Kidney (tissue), 14 donors: ENCODE measurements around the gene SMC5. TPM values are rescaled to one million over a fixed set of nuclear protein-coding genes. Genes with fewer than 3 reads are reported as not detected.

ENCODE experiments used
- DNase-seq, 5 donors: peaks; one replicate each; pipeline ENCODE4 v3.0.0-alpha.2; 2013 to 2020
- FAIRE-seq: peaks from 2 replicates; lab custom pipeline; 2012; peaks lifted over from hg19 to GRCh38; lab: Jason Lieb, UNC
- H3K27ac ChIP-seq, 2 donors: one replicate each; pipeline ENCODE4 v1.7.0; 2013; ENCODE audit warnings: low read depth in 2 of 2, low read length in 2 of 2, inconsistent platforms in 1 of 2
- H3K27me3 ChIP-seq: one replicate; pipeline ENCODE4 v1.7.1; 2013; ENCODE audit warnings: low read length, inconsistent platforms; ENCODE audit not compliant: control insufficient read depth, insufficient read depth
- H3K36me3 ChIP-seq, 3 donors: one replicate each; pipeline versions ENCODE4 v1.7.0 to v1.7.1; 2013; ENCODE audit warnings: low read length in 3 of 3, control low read depth in 1 of 3, inconsistent platforms in 1 of 3; ENCODE audit not compliant: insufficient read depth in 3 of 3, control insufficient read depth in 2 of 3
- H3K4me1 ChIP-seq, 3 donors: one replicate each; pipeline versions ENCODE4 v1.7.0 to v1.7.1; 2013; ENCODE audit warnings: low read length in 3 of 3, inconsistent platforms in 1 of 3, low read depth in 1 of 3; ENCODE audit not compliant: control insufficient read depth in 2 of 3, insufficient read depth in 2 of 3
- H3K4me3 ChIP-seq, 3 donors: one replicate each; pipeline versions ENCODE4 v1.7.0 to v1.8.1; 2013; ENCODE audit warnings: low read length in 3 of 3, control low read depth in 1 of 3, inconsistent platforms in 1 of 3
- H3K9ac ChIP-seq, 3 donors: one replicate each; pipeline versions ENCODE4 v1.7.0 to v1.7.1; 2013; ENCODE audit warnings: low read length in 3 of 3, control low read depth in 1 of 3, inconsistent platforms in 1 of 3
- H3K9me3 ChIP-seq, 3 donors: one replicate each; pipeline versions ENCODE4 v1.7.0 to v1.7.1; 2013; ENCODE audit warnings: low read length in 3 of 3, control low read depth in 1 of 3, inconsistent platforms in 1 of 3; ENCODE audit not compliant: control insufficient read depth in 2 of 3, insufficient read depth in 1 of 3
- intact Hi-C: fragments of 100-400 bp; cut with DNase I; formaldehyde crosslinking; loops from one replicate; pipeline ENCODE4 v1.11.1; 2022
- polyA plus RNA-seq: library from polyadenylated mRNA; stranded (reverse); fragments of 350-450 nt; fragmentation: Illumina TruSeq; extraction: RNeasy Lipid Tissue Mini Kit (QIAGEN cat#74804); gene quantifications from one replicate; pipeline ENCODE4 v1.2.3, GENCODE V29; 2014; ENCODE audit warnings: low read depth, low replicate concordance; ENCODE audit not compliant: insufficient read depth
- total RNA-seq: library from RNA; stranded (reverse); fragmentation: NEBNext Ultra II Directional; extraction: Animal tissue kit (Norgen Biotek cat#: 25700); gene quantifications from one replicate; pipeline ENCODE4 v1.2.1, GENCODE V29; 2021
- TF ChIP-seq, protein P1 (sequence below): IDR thresholded peaks from 3 replicates; pipeline ENCODE4 v1.5.1; 2012; ENCODE audit warnings: mild to moderate bottlenecking, moderate library complexity, borderline replicate concordance; ENCODE audit not compliant: insufficient read depth; ENCODE audit errors: extremely low read depth
- donor health status: control.
- donor health status: control.
- donor health status: control.
- donor health status: control.
- donor health status: control.
- donor health status: DM: yes; HTN: yes; CAD: no.
- donor health status: Normal renal cell carcinoma (clear cell type).

Gene SMC5
- total and polyA plus RNA-seq, 2 donors from 2014 or later: 5.5 to 29.6 TPM

- H3K36me3 ChIP-seq: no peaks in the 10 kb centered on the region
- no peak for DNase-seq
- intact Hi-C loops: no loop called here
- no peak overlapping the region for H3K9ac ChIP-seq
- H3K27me3 ChIP-seq: no peaks in the 10 kb centered on the region
- H3K27ac ChIP-seq: no peak overlapping the region
- TF ChIP-seq, protein P1, sequence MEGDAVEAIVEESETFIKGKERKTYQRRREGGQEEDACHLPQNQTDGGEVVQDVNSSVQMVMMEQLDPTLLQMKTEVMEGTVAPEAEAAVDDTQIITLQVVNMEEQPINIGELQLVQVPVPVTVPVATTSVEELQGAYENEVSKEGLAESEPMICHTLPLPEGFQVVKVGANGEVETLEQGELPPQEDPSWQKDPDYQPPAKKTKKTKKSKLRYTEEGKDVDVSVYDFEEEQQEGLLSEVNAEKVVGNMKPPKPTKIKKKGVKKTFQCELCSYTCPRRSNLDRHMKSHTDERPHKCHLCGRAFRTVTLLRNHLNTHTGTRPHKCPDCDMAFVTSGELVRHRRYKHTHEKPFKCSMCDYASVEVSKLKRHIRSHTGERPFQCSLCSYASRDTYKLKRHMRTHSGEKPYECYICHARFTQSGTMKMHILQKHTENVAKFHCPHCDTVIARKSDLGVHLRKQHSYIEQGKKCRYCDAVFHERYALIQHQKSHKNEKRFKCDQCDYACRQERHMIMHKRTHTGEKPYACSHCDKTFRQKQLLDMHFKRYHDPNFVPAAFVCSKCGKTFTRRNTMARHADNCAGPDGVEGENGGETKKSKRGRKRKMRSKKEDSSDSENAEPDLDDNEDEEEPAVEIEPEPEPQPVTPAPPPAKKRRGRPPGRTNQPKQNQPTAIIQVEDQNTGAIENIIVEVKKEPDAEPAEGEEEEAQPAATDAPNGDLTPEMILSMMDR: no peak
- peak overlapping the region in 1 of 3 donors; percentile 26 for H3K4me3 ChIP-seq
- H3K9me3 ChIP-seq: no peaks in the 10 kb centered on the region
- FAIRE-seq: no peak
- H3K4me1 ChIP-seq: peaks cover 0 to 43% (median 35%) of the 10 kb centered on the region in 3 donors
Observed at GRCh38 chr9:70392850-70393249, 134.1 kb downstream of the SMC5 start.

DNA sequence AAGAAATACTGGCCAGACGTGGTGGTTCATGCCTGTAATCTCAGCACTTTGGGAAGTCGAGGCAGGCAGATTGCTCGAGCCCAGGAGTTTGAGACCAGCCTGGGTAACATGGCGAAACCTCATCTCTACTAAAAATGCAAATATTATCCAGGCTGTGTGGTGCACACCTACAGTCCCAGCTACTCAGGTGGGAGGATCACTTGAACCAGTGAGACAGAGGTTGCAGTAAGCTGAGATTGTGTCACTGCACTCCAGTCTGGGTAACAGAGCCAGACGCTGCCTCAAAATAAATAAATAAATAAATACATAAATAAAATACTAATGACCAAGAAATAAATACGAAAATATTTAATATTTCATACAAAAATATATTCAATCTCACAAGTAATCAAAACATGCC lies 136.9 kb downstream of the SMC5 start:
- H3K4me1 ChIP-seq: peaks cover 0 to 53% (median 34%) of the 10 kb centered on the region in 3 donors
- no peak overlapping the region for H3K4me3 ChIP-seq
- no peak overlapping the region for H3K27ac ChIP-seq
- intact Hi-C loops: no loop called here
- FAIRE-seq: peak; percentile 29
- H3K27me3 ChIP-seq: no peaks in the 10 kb centered on the region
- H3K9ac ChIP-seq: no peak overlapping the region
- no peaks in the 10 kb centered on the region for H3K9me3 ChIP-seq
- TF ChIP-seq, protein P1: no peak
- no peak for DNase-seq
- no peaks in the 10 kb centered on the region for H3K36me3 ChIP-seq

GRCh38 chr9:70398145-70398556 lies 139.4 kb downstream of the SMC5 start:
- Histone ChIP-seq H3K9ac (no peak overlapping the region), H3K27me3 (no peaks in the 10 kb centered on the region), H3K36me3 (no peaks in the 10 kb centered on the region), H3K9me3 (no peaks in the 10 kb centered on the region), H3K4me3 (no peak overlapping the region), H3K4me1 (peaks cover 0 to 37% (median 26%) of the 10 kb centered on the region in 3 donors), H3K27ac (no peak overlapping the region)
- DNase-seq (no peak), FAIRE-seq (no peak)
- TF ChIP-seq, protein P1: no peak
- intact Hi-C loops: no loop called here

GRCh38 chr9:70399141-70399540 lies 140.4 kb downstream of the SMC5 start:
- FAIRE-seq (no peak), DNase-seq (no peak)
- H3K4me3 ChIP-seq: no peak overlapping the region
- no peaks in the 10 kb centered on the region for H3K27me3 ChIP-seq
- no peaks in the 10 kb centered on the region for H3K36me3 ChIP-seq
- TF ChIP-seq, protein P1: no peak
- H3K9ac ChIP-seq: no peak overlapping the region
- intact Hi-C loops: no loop called here
- no peaks in the 10 kb centered on the region for H3K9me3 ChIP-seq
- H3K27ac ChIP-seq: no peak overlapping the region
- peaks cover 0 to 43% (median 30%) of the 10 kb centered on the region in 3 donors for H3K4me1 ChIP-seq
